B cell (primary cell): ENCODE data around the gene FOXF1. TPM values are rescaled to one million over a fixed set of nuclear protein-coding genes. Genes with fewer than 3 reads are reported as not detected.

Experiments used
- ATAC-seq: fragments of 200-7000 bp; cut with Tn5 transposase; one replicate; pipeline ENCODE4 v1.10.0; 2021; ENCODE audit warnings: low read depth, mild to moderate bottlenecking, moderate number of reproducible peaks, moderate library complexity
- CTCF ChIA-PET: fragments of 350-600 bp; sonication (Branson Sonifier 250); formaldehyde crosslinking; loops from one replicate; lab custom pipeline; 2021; ENCODE audit warnings: antibody characterized with exemption, inconsistent platforms; lab: Charles Lee
- POLR2A ChIA-PET: fragments of 350-600 bp; sonication (Branson Sonifier 250); formaldehyde crosslinking; loops from one replicate; lab custom pipeline; 2021; ENCODE audit warnings: antibody characterized with exemption; lab: Charles Lee
- DNase-seq: peaks from one replicate; pipeline ENCODE4 v3.0.0; 2013
- H2AFZ ChIP-seq: 2 replicates; pipeline ENCODE4 v1.6.1; 2012; ENCODE audit warnings: mild to moderate bottlenecking, low read depth, low read length; ENCODE audit not compliant: insufficient read depth, poor library complexity, severe bottlenecking
- H3K27ac ChIP-seq, 2 donors: 1 replicate in 1 of 2; 2 replicates in 1 of 2; pipeline ENCODE4 v1.5.1; 2012 to 2013; ENCODE audit warnings: low read length in 2 of 2, mild to moderate bottlenecking in 2 of 2, moderate library complexity in 1 of 2
- H3K27me3 ChIP-seq, 4 experiments: fragments of 200-600 bp in 1 of 4; sonication (generic) in 1 of 4; replicated peaks in 1 of 4; 1 replicate in 2 of 4; 2 replicates in 2 of 4; pipeline versions ENCODE4 v1.6.1 to v1.7.0; 2013 to 2016; ENCODE audit warnings: low read length in 3 of 4, mild to moderate bottlenecking in 2 of 4, mixed read lengths in 1 of 4, moderate library complexity in 1 of 4; ENCODE audit not compliant: insufficient read depth in 4 of 4, control insufficient read depth in 3 of 4; ENCODE audit errors: control extremely low read depth in 1 of 4
- H3K36me3 ChIP-seq, 2 experiments: replicated peaks in 1 of 2; 1 replicate in 1 of 2; 2 replicates in 1 of 2; pipeline versions ENCODE4 v1.6.1 to v1.7.1; 2013; ENCODE audit warnings: low read length in 1 of 2; ENCODE audit not compliant: insufficient read depth in 2 of 2, control insufficient read depth in 1 of 2; ENCODE audit errors: control extremely low read depth in 1 of 2, extremely low read depth in 1 of 2
- H3K4me1 ChIP-seq, 2 donors: fragments of 200-600 bp in 1 of 2; sonication (generic) in 1 of 2; 1 replicate in 1 of 2; 2 replicates in 1 of 2; pipeline versions ENCODE4 v1.5.1 to v1.6.1; 2013 to 2017; ENCODE audit warnings: low read length in 2 of 2; ENCODE audit not compliant: control insufficient read depth in 2 of 2, insufficient read depth in 2 of 2
- H3K4me2 ChIP-seq: replicated peaks from 2 replicates; pipeline ENCODE3; 2012; ENCODE audit warnings: mild to moderate bottlenecking, low read depth, low read length; ENCODE audit not compliant: poor library complexity, severe bottlenecking
- H3K4me3 ChIP-seq, 5 experiments: fragments of 200-600 bp in 1 of 5; sonication (generic) in 1 of 5; 1 replicate in 3 of 5; 2 replicates in 2 of 5; pipeline versions ENCODE4 v1.5.1 to v1.7.0; 2011 to 2016; ENCODE audit warnings: low read length in 4 of 5, mild to moderate bottlenecking in 4 of 5, low read depth in 2 of 5, control low read depth in 1 of 5, moderate library complexity in 1 of 5; ENCODE audit not compliant: insufficient read depth in 1 of 5; ENCODE audit errors: control extremely low read depth in 1 of 5, extremely low read depth in 1 of 5
- H3K79me2 ChIP-seq: fragments of 200-600 bp; sonication (generic); one replicate; pipeline ENCODE4 v1.6.0; 2016; ENCODE audit warnings: low read length; ENCODE audit not compliant: control insufficient read depth, insufficient read depth
- H3K9ac ChIP-seq: fragments of 200-600 bp; sonication (generic); 2 replicates; pipeline ENCODE4 v1.6.1; 2017; ENCODE audit warnings: mild to moderate bottlenecking, low read length, moderate library complexity
- H3K9me3 ChIP-seq, 3 donors: one replicate each; pipeline versions ENCODE4 v1.6.1 to v1.7.1; 2013; ENCODE audit warnings: low read length in 2 of 3; ENCODE audit not compliant: control insufficient read depth in 2 of 3, insufficient read depth in 1 of 3; ENCODE audit errors: control extremely low read depth in 1 of 3
- H4K20me1 ChIP-seq: 2 replicates; pipeline ENCODE4 v1.6.0; 2012; ENCODE audit warnings: mild to moderate bottlenecking, low read length; ENCODE audit not compliant: insufficient read depth, control insufficient read depth, poor library complexity, severe bottlenecking
- H3K27ac Mint-ChIP-seq: one replicate; pipeline ENCODE4 v1.8.0; 2021; ENCODE audit warnings: mixed read lengths
- H3K27me3 Mint-ChIP-seq: one replicate; pipeline ENCODE4 v1.8.0; 2021; ENCODE audit warnings: mixed read lengths
- H3K4me1 Mint-ChIP-seq: one replicate; pipeline ENCODE4 v1.8.0; 2021; ENCODE audit warnings: mixed read lengths
- H3K4me3 Mint-ChIP-seq: one replicate; pipeline ENCODE4 v1.8.0; 2021; ENCODE audit warnings: mixed read lengths
- H3K9me3 Mint-ChIP-seq: one replicate; pipeline ENCODE4 v1.8.0; 2022; ENCODE audit warnings: mixed read lengths; ENCODE audit not compliant: insufficient read depth
- EZH2 ChIP-seq: IDR thresholded peaks from 2 replicates; pipeline ENCODE4 v1.6.1; 2012; ENCODE audit warnings: borderline replicate concordance, low read depth, mild to moderate bottlenecking, moderate library complexity, low read length; ENCODE audit not compliant: insufficient read depth, poor library complexity, severe bottlenecking
- WGBS: methylation state at CpG from one replicate; pipeline ENCODE4 v1.1.5; 2013; ENCODE audit warnings: missing lambda C conversion rate; ENCODE audit not compliant: insufficient coverage; 5-methylcytosine and 5-hydroxymethylcytosine counted together
- intact Hi-C: fragments of 100-400 bp; cut with micrococcal nuclease; formaldehyde crosslinking; loops from one replicate; pipeline ENCODE4 v1.10.0; 2022
- polyA plus RNA-seq: library from polyadenylated mRNA; depleted of rRNA; stranded (reverse); fragments of >200 nt; gene quantifications from 2 replicates; pipeline ENCODE4 v1.2.3, GENCODE V29; 2012
- total RNA-seq, 2 donors: library from RNA; stranded (reverse); fragments of 120-200 nt in 1 of 2; gene quantifications; 1 replicate in 1 of 2; 2 replicates in 1 of 2; pipeline versions ENCODE4 v1.2.3 to v1.2.4, GENCODE V29; 2013 to 2022
- TF ChIP-seq, protein P1 (sequence below): fragments of 200-600 bp; IDR thresholded peaks from one replicate; pipeline ENCODE4 v1.8.0; 2022; ENCODE audit warnings: antibody characterized with exemption, mild to moderate bottlenecking

FOXF1 gene
- total and polyA plus RNA-seq, 2 donors (not counting 1 experiment from before 2014, with no cell fraction given), result not detected

DNA sequence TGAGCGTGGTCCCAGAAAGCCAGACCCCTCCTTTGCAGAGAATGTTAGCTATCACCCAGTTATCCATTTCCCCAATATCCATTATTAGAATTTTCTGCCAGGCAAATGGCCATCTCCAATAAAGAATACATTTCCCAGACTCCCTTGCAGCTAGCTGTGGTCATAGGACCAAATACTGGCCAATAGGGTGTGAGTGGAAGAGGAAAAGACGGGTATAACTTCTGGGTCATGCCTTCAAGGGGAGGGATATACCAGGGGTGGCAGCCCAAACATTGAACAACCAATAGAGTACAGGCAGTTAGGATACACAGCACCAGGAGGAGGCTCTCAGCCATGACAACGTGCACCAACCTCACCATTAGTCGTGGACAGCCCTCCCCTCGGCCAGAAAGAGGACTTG is 26.1 kb upstream of the FOXF1 start:
- TF ChIP-seq EZH2, result no peak
- TF ChIP-seq, protein P1, sequence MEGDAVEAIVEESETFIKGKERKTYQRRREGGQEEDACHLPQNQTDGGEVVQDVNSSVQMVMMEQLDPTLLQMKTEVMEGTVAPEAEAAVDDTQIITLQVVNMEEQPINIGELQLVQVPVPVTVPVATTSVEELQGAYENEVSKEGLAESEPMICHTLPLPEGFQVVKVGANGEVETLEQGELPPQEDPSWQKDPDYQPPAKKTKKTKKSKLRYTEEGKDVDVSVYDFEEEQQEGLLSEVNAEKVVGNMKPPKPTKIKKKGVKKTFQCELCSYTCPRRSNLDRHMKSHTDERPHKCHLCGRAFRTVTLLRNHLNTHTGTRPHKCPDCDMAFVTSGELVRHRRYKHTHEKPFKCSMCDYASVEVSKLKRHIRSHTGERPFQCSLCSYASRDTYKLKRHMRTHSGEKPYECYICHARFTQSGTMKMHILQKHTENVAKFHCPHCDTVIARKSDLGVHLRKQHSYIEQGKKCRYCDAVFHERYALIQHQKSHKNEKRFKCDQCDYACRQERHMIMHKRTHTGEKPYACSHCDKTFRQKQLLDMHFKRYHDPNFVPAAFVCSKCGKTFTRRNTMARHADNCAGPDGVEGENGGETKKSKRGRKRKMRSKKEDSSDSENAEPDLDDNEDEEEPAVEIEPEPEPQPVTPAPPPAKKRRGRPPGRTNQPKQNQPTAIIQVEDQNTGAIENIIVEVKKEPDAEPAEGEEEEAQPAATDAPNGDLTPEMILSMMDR, result no peak
- POLR2A ChIA-PET, result no interaction called here
- H3K4me1 ChIP-seq, result no peaks in the 10 kb centered on the region
- no peak for DNase-seq
- H3K9ac ChIP-seq, result no peak overlapping the region
- intact Hi-C loops, result no loop called here
- no peaks in the 10 kb centered on the region for H3K36me3 ChIP-seq
- whole genome bisulfite sequencing, result 82% methylated on average over 4 of the region's 5 CpGs
- no peak overlapping the region for H3K4me3 Mint-ChIP-seq
- no peaks in the 10 kb centered on the region for H3K4me1 Mint-ChIP-seq
- no peak overlapping the region for H3K27ac Mint-ChIP-seq
- peaks cover 43% of the 10 kb centered on the region for H3K27me3 Mint-ChIP-seq
- H4K20me1 ChIP-seq, result no peaks in the 10 kb centered on the region
- peaks cover 3% of the 10 kb centered on the region for H3K9me3 Mint-ChIP-seq
- no peak overlapping the region for H3K4me2 ChIP-seq
- CTCF ChIA-PET, result no interaction called here
- H3K27ac ChIP-seq, result no peak overlapping the region
- H3K9me3 ChIP-seq, result peaks cover 0 to 22% (median 12%) of the 10 kb centered on the region in 3 donors
- no peak for ATAC-seq
- no peak overlapping the region for H3K4me3 ChIP-seq
- H3K79me2 ChIP-seq, result no peaks in the 10 kb centered on the region
- no peak overlapping the region for H2AFZ ChIP-seq
- peaks cover 0 to 21% (median 3%) of the 10 kb centered on the region in 4 experiments for H3K27me3 ChIP-seq

- no peaks in the 10 kb centered on the region for H3K79me2 ChIP-seq
- no peak overlapping the region for H3K4me2 ChIP-seq
- H2AFZ ChIP-seq, result no peak overlapping the region
- POLR2A ChIA-PET, result no interaction called here
- peaks cover 49% of the 10 kb centered on the region for H3K27me3 Mint-ChIP-seq
- H3K27ac ChIP-seq, result no peak overlapping the region
- 89% methylated on average over 3 of the region's 3 CpGs for WGBS
- H3K4me3 Mint-ChIP-seq, result no peak overlapping the region
- H3K9me3 ChIP-seq, result peaks cover 0 to 22% (median 12%) of the 10 kb centered on the region in 3 donors
- peaks cover 0 to 22% (median 5%) of the 10 kb centered on the region in 4 experiments for H3K27me3 ChIP-seq
- H3K9ac ChIP-seq, result no peak overlapping the region
- H3K36me3 ChIP-seq, result no peaks in the 10 kb centered on the region
- TF ChIP-seq, protein P1, result no peak
- TF ChIP-seq EZH2, result no peak
- intact Hi-C loops, result no loop called here
- H3K9me3 Mint-ChIP-seq, result peaks cover 3% of the 10 kb centered on the region
- no peaks in the 10 kb centered on the region for H4K20me1 ChIP-seq
- H3K4me1 ChIP-seq, result no peaks in the 10 kb centered on the region
- no peak overlapping the region for H3K27ac Mint-ChIP-seq
- no peaks in the 10 kb centered on the region for H3K4me1 Mint-ChIP-seq
- no peak overlapping the region for H3K4me3 ChIP-seq
- DNase-seq (no peak), ATAC-seq (no peak)
- CTCF ChIA-PET, result no interaction called here
Observed at GRCh38 chr16:86485746-86486145, 24.6 kb upstream of the FOXF1 start.
